Hepatic stellate cell (primary cell): Measurements from ENCODE around the gene CPEB1.
"Not testable (repeated sequence)": the region's sequence is repeated elsewhere in the genome, so short reads cannot be mapped to it uniquely, and the experiment has no call there.

Experiments used
- DNase-seq: peaks from one replicate; pipeline ENCODE4 v3.0.0; 2011; ENCODE audit warnings: low spot score

CPEB1 gene

DNA sequence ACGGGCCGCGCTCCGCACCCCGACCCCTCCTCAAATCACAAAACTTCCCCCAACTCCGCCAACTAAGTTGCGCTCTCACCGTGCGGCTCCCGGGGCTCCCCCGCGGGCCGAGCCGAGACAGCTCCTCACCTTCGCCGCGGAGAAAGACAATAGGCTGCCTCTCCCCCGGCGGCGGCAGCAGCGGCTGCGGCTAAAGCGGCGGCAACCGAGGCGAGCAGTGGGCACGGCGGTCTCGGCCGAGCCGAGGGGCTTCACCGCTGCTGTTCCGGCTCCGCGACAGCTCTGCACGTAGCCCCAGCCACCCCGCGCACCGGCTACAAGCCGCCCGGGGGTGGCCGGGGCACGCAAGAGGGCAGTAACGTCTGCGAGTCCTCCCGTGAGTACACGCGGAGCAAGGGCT lies 133.6 kb downstream of the CPEB1 start:
- DNase-seq, result not testable (repeated sequence)

DNA sequence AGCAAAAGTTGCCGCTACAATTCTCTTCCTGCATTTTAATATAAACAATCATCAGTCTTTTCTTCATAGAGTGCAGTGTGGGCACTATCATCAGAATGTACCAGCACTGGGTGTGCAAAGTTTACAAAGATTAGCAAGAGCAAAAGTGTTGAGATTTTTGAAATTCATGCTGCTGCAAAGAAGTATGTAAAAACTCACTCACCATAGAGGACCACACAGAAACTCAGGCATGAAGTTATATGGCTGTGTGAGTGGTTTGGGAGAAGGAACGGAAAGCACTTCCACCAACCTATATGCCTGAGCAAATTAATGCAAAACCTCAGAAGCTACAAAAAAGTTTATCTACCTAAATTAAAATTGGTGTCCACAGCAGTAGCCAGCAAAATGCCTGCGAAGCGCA lies 139.5 kb downstream of the CPEB1 start:
- DNase-seq, result not testable (repeated sequence)

DNA sequence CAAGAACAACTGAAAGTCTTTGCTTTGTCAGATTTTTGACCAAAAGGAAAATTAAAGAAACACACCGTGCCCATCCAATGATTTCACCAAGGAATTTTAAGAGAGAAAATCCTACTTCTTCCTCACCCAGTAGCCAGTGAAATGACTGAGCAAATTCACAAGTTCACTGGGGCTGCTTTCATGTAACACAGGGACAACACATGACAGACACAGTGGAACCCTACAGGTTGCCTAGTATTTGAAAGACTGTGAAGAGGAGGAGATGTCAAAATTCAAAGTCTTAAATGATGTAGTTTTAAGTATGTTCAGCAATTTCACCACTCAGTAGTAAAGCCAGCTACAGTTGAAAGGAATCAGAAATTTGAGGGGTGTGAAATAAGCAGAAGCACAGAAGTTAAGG lies 140.1 kb downstream of the CPEB1 start:
- not testable (repeated sequence) for DNase-seq

DNA sequence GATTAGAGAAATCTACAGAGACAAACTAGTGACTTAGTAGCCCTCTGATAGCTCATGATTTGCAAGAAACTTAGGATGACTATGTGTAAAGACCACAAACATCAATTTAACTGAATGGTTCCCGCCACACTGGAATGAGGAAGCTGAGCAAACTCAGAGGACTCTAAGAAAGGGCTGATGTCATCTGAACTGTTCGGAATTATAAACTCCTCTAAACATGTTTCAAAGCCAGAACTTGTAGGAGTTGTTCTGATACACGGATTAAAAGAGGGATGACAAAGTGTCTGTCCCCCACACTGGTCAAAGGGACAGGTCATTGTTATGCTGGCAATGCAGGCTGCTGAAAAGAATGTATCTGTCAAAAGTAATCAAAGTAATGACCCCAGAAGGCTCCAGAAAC lies 141.3 kb downstream of the CPEB1 start:
- DNase-seq, result not testable (repeated sequence)

DNA sequence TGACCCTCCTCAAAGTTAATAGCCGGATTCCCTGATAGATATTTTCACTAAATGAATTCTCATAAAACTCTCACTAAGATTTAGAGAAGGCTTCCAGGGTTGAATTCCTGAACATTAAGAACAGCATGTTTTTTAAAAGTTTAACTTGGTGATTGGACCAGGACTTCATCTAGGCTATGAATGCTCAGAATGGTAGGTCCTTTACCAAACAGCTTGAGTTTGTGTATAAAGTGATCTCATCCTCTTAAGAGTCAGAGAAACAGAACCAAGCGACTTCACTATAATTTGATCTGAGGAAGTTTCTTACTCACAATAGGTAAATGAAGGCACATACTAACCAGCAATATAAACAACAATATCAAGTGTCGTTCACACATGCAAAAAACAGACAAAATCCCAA lies 143.1 kb downstream of the CPEB1 start:
- DNase-seq, result not testable (repeated sequence)

DNA sequence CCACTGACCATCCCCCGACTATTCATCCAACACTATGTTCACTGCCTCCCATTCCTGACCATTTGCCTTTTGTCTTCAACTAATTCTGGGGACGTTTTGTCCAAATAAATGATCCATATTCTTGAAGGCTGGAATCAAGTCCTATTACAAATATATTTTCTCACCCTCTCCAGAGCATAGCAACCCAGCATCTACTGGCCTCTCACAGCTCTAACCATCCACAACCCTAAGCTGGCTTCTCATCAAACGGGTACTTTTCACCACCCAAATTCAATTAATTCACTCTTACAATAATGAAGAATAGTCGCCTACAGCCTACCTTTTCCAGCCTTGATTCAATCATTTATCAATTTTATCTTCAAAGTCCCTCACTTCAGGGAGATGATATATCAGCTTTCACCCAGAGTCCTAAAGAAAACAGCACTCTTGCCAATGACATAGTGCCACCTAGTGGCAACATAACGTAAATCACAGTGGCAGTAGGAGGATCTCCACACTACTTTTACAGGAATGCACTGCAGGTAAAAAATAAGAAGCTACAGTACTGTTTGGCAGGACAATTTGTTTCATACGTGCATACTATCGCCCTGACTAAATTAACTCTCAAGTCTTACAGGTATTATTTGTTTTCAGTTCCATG lies 144.3 kb downstream of the CPEB1 start:
- DNase-seq, result not testable (repeated sequence)

DNA sequence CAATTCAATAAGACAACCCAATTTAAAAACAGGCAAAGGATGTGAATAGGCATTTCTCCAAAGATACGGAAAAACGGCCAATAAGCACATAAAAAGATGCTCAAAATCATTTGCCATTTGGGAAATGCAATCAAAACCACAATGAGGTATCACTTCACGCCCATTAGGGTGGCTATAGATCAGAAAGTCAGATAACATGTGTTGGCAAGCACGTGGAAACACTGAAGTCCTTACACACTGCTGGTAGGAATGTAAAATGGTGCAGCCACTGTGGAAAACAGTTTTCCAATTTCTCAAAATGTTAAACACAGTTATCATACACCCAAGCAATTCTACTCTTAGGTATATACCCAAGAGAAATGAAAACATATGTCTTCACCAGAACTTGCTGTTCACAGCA lies 146.4 kb downstream of the CPEB1 start:
- DNase-seq, result not testable (repeated sequence)

DNA sequence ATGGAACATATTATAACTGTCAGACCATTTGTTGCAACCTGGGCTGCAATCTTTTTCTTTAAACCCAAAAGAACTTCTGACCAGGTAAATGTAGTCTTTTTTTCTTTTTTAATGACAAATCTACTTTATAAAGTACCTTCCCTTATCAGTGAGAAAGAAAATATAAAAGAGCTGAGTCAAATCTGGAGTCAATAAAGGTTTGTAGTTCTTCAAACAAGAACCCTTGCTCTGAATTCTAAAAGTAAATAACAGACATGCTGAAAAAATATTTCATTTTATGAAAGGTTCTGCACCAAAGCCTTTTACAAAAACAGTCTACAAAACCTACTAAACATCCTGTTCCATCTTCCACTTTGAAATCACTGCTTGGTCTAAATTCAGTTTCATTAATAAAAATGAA lies 149.2 kb downstream of the CPEB1 start:
- DNase-seq, result not testable (repeated sequence)
